Measurements from ENCODE around the gene TTC34.

- TF ChIP-seq CTCF (IDR thresholded peaks at IDR 0.05), result no peak
- no peak for TF ChIP-seq POLR2A (IDR thresholded peaks at IDR 0.05)
Observed at GRCh38 chr1:2787163-2787911, 14.2 kb downstream of the TTC34 start.

Data from esophagus squamous epithelium (tissue), 4 donors.